Gastroesophageal sphincter (tissue), 3 donors: ENCODE measurements around the gene RYR2.

Source experiments
- EP300 ChIP-seq: sonication (generic); formaldehyde crosslinking; IDR thresholded peaks from one replicate; pipeline ENCODE4 v1.6.1; 2017; ENCODE audit warnings: antibody characterized with exemption, mild to moderate bottlenecking
- POLR2A ChIP-seq, 2 donors: fragments of 450-650 bp; IDR thresholded peaks; one replicate each; pipeline ENCODE4 v1.6.1; 2017; ENCODE audit warnings: antibody characterized with exemption in 2 of 2, mild to moderate bottlenecking in 2 of 2, moderate library complexity in 1 of 2
- TF ChIP-seq, protein P1 (sequence below), 4 experiments: fragments of 200-600 bp in 2 of 4; fragments of 450-650 bp in 2 of 4; sonication (generic) in 1 of 4; IDR thresholded peaks; one replicate each; pipeline ENCODE4 v1.5.1; 2017 to 2019; ENCODE audit warnings: antibody characterized with exemption in 4 of 4, mild to moderate bottlenecking in 2 of 4, moderate library complexity in 2 of 4

DNA sequence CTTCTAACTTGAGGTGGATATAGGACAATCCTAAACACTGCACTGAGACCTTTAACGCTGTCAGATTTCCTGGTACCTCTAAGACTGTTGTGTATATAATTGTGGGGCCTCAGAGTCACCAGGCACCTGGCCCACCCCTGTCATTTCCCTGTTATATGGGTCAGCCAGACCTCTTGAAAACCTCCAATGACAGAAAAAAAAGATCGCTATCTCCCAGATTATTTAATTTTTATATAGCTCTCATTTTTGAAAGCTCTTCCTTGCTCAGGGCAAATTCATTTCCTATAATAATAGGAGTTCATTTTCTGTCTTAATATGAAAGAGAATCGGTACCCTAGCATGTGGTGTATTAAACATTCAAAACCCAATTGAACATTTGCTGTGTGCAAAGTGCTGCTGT, 792.1 kb downstream of the RYR2 start:
- TF ChIP-seq POLR2A (IDR thresholded peaks at IDR 0.05) = no peak
- TF ChIP-seq, protein P1, sequence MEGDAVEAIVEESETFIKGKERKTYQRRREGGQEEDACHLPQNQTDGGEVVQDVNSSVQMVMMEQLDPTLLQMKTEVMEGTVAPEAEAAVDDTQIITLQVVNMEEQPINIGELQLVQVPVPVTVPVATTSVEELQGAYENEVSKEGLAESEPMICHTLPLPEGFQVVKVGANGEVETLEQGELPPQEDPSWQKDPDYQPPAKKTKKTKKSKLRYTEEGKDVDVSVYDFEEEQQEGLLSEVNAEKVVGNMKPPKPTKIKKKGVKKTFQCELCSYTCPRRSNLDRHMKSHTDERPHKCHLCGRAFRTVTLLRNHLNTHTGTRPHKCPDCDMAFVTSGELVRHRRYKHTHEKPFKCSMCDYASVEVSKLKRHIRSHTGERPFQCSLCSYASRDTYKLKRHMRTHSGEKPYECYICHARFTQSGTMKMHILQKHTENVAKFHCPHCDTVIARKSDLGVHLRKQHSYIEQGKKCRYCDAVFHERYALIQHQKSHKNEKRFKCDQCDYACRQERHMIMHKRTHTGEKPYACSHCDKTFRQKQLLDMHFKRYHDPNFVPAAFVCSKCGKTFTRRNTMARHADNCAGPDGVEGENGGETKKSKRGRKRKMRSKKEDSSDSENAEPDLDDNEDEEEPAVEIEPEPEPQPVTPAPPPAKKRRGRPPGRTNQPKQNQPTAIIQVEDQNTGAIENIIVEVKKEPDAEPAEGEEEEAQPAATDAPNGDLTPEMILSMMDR (IDR thresholded peaks at IDR 0.05) = no peak
- TF ChIP-seq EP300 = no peak
